ENCODE data around the gene CACNA2D3. TPM values are rescaled to one million over a fixed set of nuclear protein-coding genes. Genes with fewer than 3 reads are reported as not detected.

Gene CACNA2D3
- total and polyA plus RNA-seq, 4 donors, result 0.06 to 0.37 (median 0.08) TPM; not detected in 1

GRCh38 chr3:54800478-54800877, 678.1 kb downstream of the CACNA2D3 start:
- H3K9ac ChIP-seq (ENCODE audit: low read depth in 1 of 2, low read length in 2 of 2), result no peak overlapping the region
- WGBS, result 78% methylated on average over 1 of the region's 1 CpG
- no peak for TF ChIP-seq FOXA2 (IDR thresholded peaks at IDR 0.05)
- no peak for TF ChIP-seq GABPA (IDR thresholded peaks at IDR 0.05 in 1 of 2, conservative IDR thresholded peaks at IDR 0.05 in 1 of 2)
- TF ChIP-seq NR2F2 (IDR thresholded peaks at IDR 0.05), result no peak
- no peak for TF ChIP-seq TAF1 (conservative IDR thresholded peaks at IDR 0.05)
- no peak for TF ChIP-seq RXRA (IDR thresholded peaks at IDR 0.05)
- TF ChIP-seq EGR1 (IDR thresholded peaks at IDR 0.05; ENCODE audit: low read depth in 2 of 2), result no peak
- H3K27me3 ChIP-seq (ENCODE audit: control insufficient read depth in 4 of 4, insufficient read depth in 4 of 4, low read length in 3 of 4), result peaks cover 0 to 6% (median 3%) of the 10 kb centered on the region in 4 donors
- H3K27ac ChIP-seq (ENCODE audit: low read depth in 1 of 2, low read length in 2 of 2), result no peak overlapping the region
- no peak for DNase-seq (ENCODE audit: low spot score)
- H3K4me3 ChIP-seq (ENCODE audit: low read depth in 1 of 3, low read length in 3 of 3), result no peak overlapping the region
- peaks cover 0 to 3% (median under 1%) of the 10 kb centered on the region in 4 donors for H3K9me3 ChIP-seq (ENCODE audit: control insufficient read depth in 4 of 4, low read length in 3 of 4)
- H3K36me3 ChIP-seq (ENCODE audit: control insufficient read depth in 4 of 4, insufficient read depth in 3 of 4, low read depth in 1 of 4, low read length in 3 of 4), result no peaks in the 10 kb centered on the region
- H3K4me1 ChIP-seq (ENCODE audit: control insufficient read depth in 4 of 4, insufficient read depth in 4 of 4, low read length in 3 of 4), result no peaks in the 10 kb centered on the region

- Histone ChIP-seq H3K4me3 (ENCODE audit: low read depth in 1 of 3, low read length in 3 of 3) (no peak overlapping the region), H3K27me3 (ENCODE audit: control insufficient read depth in 4 of 4, insufficient read depth in 4 of 4, low read length in 3 of 4) (peaks cover 0 to 6% (median under 1%) of the 10 kb centered on the region in 4 donors), H3K27ac (ENCODE audit: low read depth in 1 of 2, low read length in 2 of 2) (no peak overlapping the region), H3K9ac (ENCODE audit: low read depth in 1 of 2, low read length in 2 of 2) (no peak overlapping the region), H3K4me1 (ENCODE audit: control insufficient read depth in 4 of 4, insufficient read depth in 4 of 4, low read length in 3 of 4) (no peaks in the 10 kb centered on the region), H3K36me3 (ENCODE audit: control insufficient read depth in 4 of 4, insufficient read depth in 3 of 4, low read depth in 1 of 4, low read length in 3 of 4) (no peaks in the 10 kb centered on the region), H3K9me3 (ENCODE audit: control insufficient read depth in 4 of 4, low read length in 3 of 4) (no peaks in the 10 kb centered on the region)
- DNase-seq (ENCODE audit: low spot score), result no peak
- TF ChIP-seq TAF1 (conservative IDR thresholded peaks at IDR 0.05) (no peak), SP1 (IDR thresholded peaks at IDR 0.05) (no peak), MAX (IDR thresholded peaks at IDR 0.05) (no peak), NR2F2 (IDR thresholded peaks at IDR 0.05) (no peak)
Measured at GRCh38 chr3:54801977-54802376, 679.6 kb downstream of the CACNA2D3 start.

GRCh38 chr3:54810401-54810800, 688.0 kb downstream of the CACNA2D3 start:
- Histone ChIP-seq H3K27ac (ENCODE audit: low read depth in 1 of 2, low read length in 2 of 2) (no peak overlapping the region), H3K27me3 (ENCODE audit: control insufficient read depth in 4 of 4, insufficient read depth in 4 of 4, low read length in 3 of 4) (no peaks in the 10 kb centered on the region), H3K36me3 (ENCODE audit: control insufficient read depth in 4 of 4, insufficient read depth in 3 of 4, low read depth in 1 of 4, low read length in 3 of 4) (no peaks in the 10 kb centered on the region), H3K9me3 (ENCODE audit: control insufficient read depth in 4 of 4, low read length in 3 of 4) (no peaks in the 10 kb centered on the region), H3K9ac (ENCODE audit: low read depth in 1 of 2, low read length in 2 of 2) (no peak overlapping the region), H3K4me1 (ENCODE audit: control insufficient read depth in 4 of 4, insufficient read depth in 4 of 4, low read length in 3 of 4) (no peaks in the 10 kb centered on the region), H3K4me3 (ENCODE audit: low read depth in 1 of 3, low read length in 3 of 3) (no peak overlapping the region)
- no peak for DNase-seq (ENCODE audit: low spot score)
- WGBS, result 70% methylated on average over 3 of the region's 3 CpGs
- TF ChIP-seq MAX (IDR thresholded peaks at IDR 0.05) (no peak), ATF3 (IDR thresholded peaks at IDR 0.05) (no peak), REST (IDR thresholded peaks at IDR 0.05) (no peak), HNF4A (conservative IDR thresholded peaks at IDR 0.05) (no peak), YY1 (IDR thresholded peaks at IDR 0.05) (no peak), EGR1 (IDR thresholded peaks at IDR 0.05; ENCODE audit: low read depth in 2 of 2) (no peak), HNF4G (IDR thresholded peaks at IDR 0.05) (no peak), GABPA (IDR thresholded peaks at IDR 0.05 in 1 of 2, conservative IDR thresholded peaks at IDR 0.05 in 1 of 2) (no peak), JUND (IDR thresholded peaks at IDR 0.05) (no peak), NR2F2 (IDR thresholded peaks at IDR 0.05) (no peak), CTCF (IDR thresholded peaks at IDR 0.05; ENCODE audit: low read depth, low read length, missing input control) (no peak), FOXA2 (IDR thresholded peaks at IDR 0.05) (no peak), TAF1 (conservative IDR thresholded peaks at IDR 0.05) (no peak), RAD21 (IDR thresholded peaks at IDR 0.05) (no peak)
